Suprapubic skin (tissue), 2 donors: ENCODE data around the gene SYNRG.

Experiments used
- EP300 ChIP-seq: sonication (generic); formaldehyde crosslinking; IDR thresholded peaks from one replicate; pipeline ENCODE4 v1.6.1; 2017; ENCODE audit warnings: antibody characterized with exemption
- POLR2A ChIP-seq, 2 donors: fragments of 450-650 bp; IDR thresholded peaks; one replicate each; pipeline ENCODE4 v1.6.1; 2017; ENCODE audit warnings: antibody characterized with exemption in 2 of 2, mild to moderate bottlenecking in 2 of 2, moderate library complexity in 2 of 2

DNA sequence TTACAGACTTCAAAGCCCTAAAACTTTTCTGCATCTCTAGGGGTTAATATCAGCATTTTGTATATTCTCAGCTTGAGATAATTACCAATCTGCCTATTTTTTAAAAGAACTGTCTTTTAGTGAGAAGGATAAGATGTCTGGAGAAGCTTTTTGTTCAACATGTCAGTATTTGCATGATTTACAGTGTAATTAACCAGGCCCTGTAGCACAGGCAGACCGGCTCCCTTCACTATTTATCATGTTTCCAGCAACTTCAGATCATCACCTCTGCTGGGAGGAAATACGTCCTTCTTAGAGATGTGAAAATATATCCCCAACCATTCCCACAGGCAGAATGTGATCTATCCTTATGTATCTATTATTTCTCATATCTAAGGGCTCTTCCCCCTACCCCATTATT, 42.6 kb upstream of the SYNRG start:
- TF ChIP-seq POLR2A (IDR thresholded peaks at IDR 0.05) (no peak), EP300 (no peak)
